Peyer's patch (tissue), 4 donors: ENCODE data around the gene PMM2.

Experiments used
- CTCF ChIP-seq, 6 experiments: fragments of 450-650 bp in 4 of 6; fragments of 200-600 bp in 2 of 6; sonication (generic) in 1 of 6; IDR thresholded peaks; one replicate each; pipeline ENCODE4 v1.5.1; 2017 to 2019; ENCODE audit warnings: antibody characterized with exemption in 6 of 6, mild to moderate bottlenecking in 3 of 6, moderate library complexity in 1 of 6
- POLR2A ChIP-seq, 2 donors: fragments of 450-650 bp; IDR thresholded peaks; one replicate each; pipeline ENCODE4 v1.5.1; 2017; ENCODE audit warnings: antibody characterized with exemption in 2 of 2, mild to moderate bottlenecking in 2 of 2, moderate library complexity in 2 of 2

DNA sequence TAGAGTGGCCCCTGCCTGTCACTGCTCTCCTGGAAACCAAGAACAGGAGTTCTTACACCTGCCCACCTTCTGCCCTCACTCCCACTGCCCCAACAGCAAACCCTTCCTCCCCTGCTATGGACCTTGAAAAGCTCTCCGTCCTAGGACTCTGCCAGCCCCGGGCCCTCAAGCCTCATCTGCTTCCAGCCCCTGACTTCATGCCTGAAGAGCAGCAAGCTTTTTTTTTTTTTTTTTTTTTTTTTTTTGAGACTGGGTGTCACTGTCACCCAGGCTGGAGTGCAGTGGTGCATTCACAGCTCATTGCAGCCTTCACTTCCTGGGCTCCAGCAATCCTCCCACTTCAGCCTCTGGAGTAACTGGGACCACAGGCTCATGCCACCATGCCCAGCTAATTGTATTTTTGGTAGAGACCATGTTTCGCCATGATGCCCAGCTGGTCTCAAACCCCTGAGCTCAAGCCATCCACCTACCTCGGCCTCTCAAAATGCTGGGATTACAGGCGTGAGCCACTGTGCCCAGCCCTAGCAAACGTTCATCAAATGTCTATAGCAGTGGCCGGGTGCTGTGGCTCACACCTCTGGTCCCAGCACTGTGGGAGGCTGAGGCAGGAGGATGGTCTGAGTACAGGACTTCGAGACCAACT is 54.2 kb downstream of the PMM2 start:
- no peak for TF ChIP-seq POLR2A (IDR thresholded peaks at IDR 0.05)
- TF ChIP-seq CTCF (IDR thresholded peaks at IDR 0.05) = no peak
